HG03108 (cell line): ENCODE data around the gene DTL.

Experiments
- ATAC-seq: cut with Tn5 transposase; IDR thresholded peaks from one replicate; pipeline ENCODE4 v1.9.1; 2021; ENCODE audit warnings: moderate library complexity; ENCODE audit not compliant: unreplicated experiment

DTL gene

GRCh38 chr1:212035835-212036605 is 472 bp downstream of the DTL start:
- peak; percentile 0 for ATAC-seq

GRCh38 chr1:212037900-212038299 is 2.4 kb downstream of the DTL start:
- ATAC-seq = no peak

GRCh38 chr1:212039622-212040021 is 4.1 kb downstream of the DTL start:
- no peak for ATAC-seq

- ATAC-seq = no peak
Measured at GRCh38 chr1:212040629-212041412, 5.3 kb downstream of the DTL start.

- no peak for ATAC-seq
Measured at GRCh38 chr1:212042436-212042835, 6.9 kb downstream of the DTL start.

- ATAC-seq = no peak
Measured at GRCh38 chr1:212044851-212045250, 9.3 kb downstream of the DTL start.

- no peak for ATAC-seq
Measured at GRCh38 chr1:212045981-212046380, 10.4 kb downstream of the DTL start.

GRCh38 chr1:212053993-212054392 is 18.4 kb downstream of the DTL start:
- ATAC-seq = no peak

- ATAC-seq = no peak
Measured at GRCh38 chr1:212055333-212055732, 19.8 kb downstream of the DTL start.

GRCh38 chr1:212060632-212061472 is 25.3 kb downstream of the DTL start:
- ATAC-seq = no peak

GRCh38 chr1:212062832-212063438 is 27.4 kb downstream of the DTL start:
- no peak for ATAC-seq

GRCh38 chr1:212067787-212068186 is 32.2 kb downstream of the DTL start:
- ATAC-seq = no peak

GRCh38 chr1:212070720-212071302 is 35.3 kb downstream of the DTL start:
- ATAC-seq = no peak

GRCh38 chr1:212072047-212072446 is 36.5 kb downstream of the DTL start:
- no peak for ATAC-seq

GRCh38 chr1:212073490-212073889 is 37.9 kb downstream of the DTL start:
- no peak for ATAC-seq

GRCh38 chr1:212074313-212074712 is 38.8 kb downstream of the DTL start:
- ATAC-seq = no peak

- ATAC-seq = no peak
Measured at GRCh38 chr1:212074856-212075255, 39.3 kb downstream of the DTL start.

- no peak for ATAC-seq
Measured at GRCh38 chr1:212077028-212077427, 41.5 kb downstream of the DTL start.

GRCh38 chr1:212078826-212079225 is 43.3 kb downstream of the DTL start:
- ATAC-seq = no peak

- ATAC-seq = no peak
Measured at GRCh38 chr1:212082765-212083406, 47.3 kb downstream of the DTL start.
